MM.1S (cell line): ENCODE measurements around the gene CABP4.

Experiments used
- DNase-seq: peaks from one replicate; pipeline ENCODE4 v3.0.0-alpha.2; 2015
- H2AFZ ChIP-seq: fragments of 300-600 bp; sonication (generic); 2 replicates; pipeline ENCODE4 v1.6.0; 2016; ENCODE audit warnings: antibody characterized with exemption, low read length
- H3F3A ChIP-seq: fragments of 300-600 bp; sonication (generic); 2 replicates; pipeline ENCODE4 v1.6.1; 2016; ENCODE audit warnings: mild to moderate bottlenecking, antibody characterized with exemption, low read length, moderate library complexity, mixed read lengths; ENCODE audit not compliant: insufficient read depth
- H3K27ac ChIP-seq: fragments of 300-600 bp; sonication (generic); 2 replicates; pipeline ENCODE4 v1.5.1; 2016; ENCODE audit warnings: mild to moderate bottlenecking, low read length
- H3K27me3 ChIP-seq: fragments of 300-600 bp; sonication (generic); replicated peaks from 2 replicates; pipeline ENCODE4 v1.6.0; 2016; ENCODE audit warnings: low read length; ENCODE audit not compliant: insufficient read depth
- H3K36me3 ChIP-seq: fragments of 300-600 bp; sonication (generic); replicated peaks from 2 replicates; pipeline ENCODE4 v1.6.1; 2016; ENCODE audit warnings: mild to moderate bottlenecking, low read length, mixed read lengths; ENCODE audit not compliant: insufficient read depth
- H3K4me1 ChIP-seq: fragments of 300-600 bp; sonication (generic); 2 replicates; pipeline ENCODE4 v1.6.1; 2016; ENCODE audit warnings: low read length, mixed read lengths
- H3K4me2 ChIP-seq: fragments of 300-600 bp; sonication (generic); 2 replicates; pipeline ENCODE4 v1.6.0; 2016; ENCODE audit warnings: low read depth, low read length
- H3K4me3 ChIP-seq: fragments of 300-600 bp; sonication (generic); 2 replicates; pipeline ENCODE4 v1.5.1; 2016; ENCODE audit warnings: low read length, mixed read lengths
- H3K79me2 ChIP-seq: fragments of 300-600 bp; sonication (generic); 2 replicates; pipeline ENCODE4 v1.6.1; 2016; ENCODE audit warnings: mixed run types, low read length, mixed read lengths
- H3K9ac ChIP-seq: fragments of 300-600 bp; sonication (generic); 2 replicates; pipeline ENCODE4 v1.6.1; 2016; ENCODE audit warnings: low read length, mixed read lengths
- H3K9me2 ChIP-seq: fragments of 300-600 bp; sonication (generic); replicated peaks from 2 replicates; pipeline ENCODE4 v1.6.1; 2016; ENCODE audit warnings: mild to moderate bottlenecking, low read length, mixed read lengths; ENCODE audit not compliant: insufficient read depth
- H3K9me3 ChIP-seq: fragments of 300-600 bp; sonication (generic); replicated peaks from 2 replicates; pipeline ENCODE4 v1.6.1; 2016; ENCODE audit warnings: mild to moderate bottlenecking, low read length, mixed read lengths; ENCODE audit not compliant: insufficient read depth
- H4K20me1 ChIP-seq: fragments of 300-600 bp; sonication (generic); 2 replicates; pipeline ENCODE4 v1.6.1; 2016; ENCODE audit warnings: mild to moderate bottlenecking, low read length, moderate library complexity, mixed read lengths; ENCODE audit not compliant: insufficient read depth
- EZH2 ChIP-seq: fragments of 300-600 bp; sonication (generic); optimal IDR thresholded peaks from 2 replicates; pipeline ENCODE3; 2017; ENCODE audit warnings: low read depth, mild to moderate bottlenecking, antibody characterized with exemption, low read length, mixed read lengths
- EZH2phosphoT487 ChIP-seq: fragments of 300-600 bp; sonication (generic); IDR thresholded peaks from 2 replicates; pipeline ENCODE4 v1.6.1; 2018; ENCODE audit warnings: antibody characterized with exemption, low read length
- TF ChIP-seq, protein P1 (sequence below): fragments of 300-600 bp; sonication (generic); IDR thresholded peaks from 2 replicates; pipeline ENCODE4 v1.5.1; 2016; ENCODE audit warnings: antibody characterized with exemption, low read length, mixed read lengths

Gene CABP4

DNA sequence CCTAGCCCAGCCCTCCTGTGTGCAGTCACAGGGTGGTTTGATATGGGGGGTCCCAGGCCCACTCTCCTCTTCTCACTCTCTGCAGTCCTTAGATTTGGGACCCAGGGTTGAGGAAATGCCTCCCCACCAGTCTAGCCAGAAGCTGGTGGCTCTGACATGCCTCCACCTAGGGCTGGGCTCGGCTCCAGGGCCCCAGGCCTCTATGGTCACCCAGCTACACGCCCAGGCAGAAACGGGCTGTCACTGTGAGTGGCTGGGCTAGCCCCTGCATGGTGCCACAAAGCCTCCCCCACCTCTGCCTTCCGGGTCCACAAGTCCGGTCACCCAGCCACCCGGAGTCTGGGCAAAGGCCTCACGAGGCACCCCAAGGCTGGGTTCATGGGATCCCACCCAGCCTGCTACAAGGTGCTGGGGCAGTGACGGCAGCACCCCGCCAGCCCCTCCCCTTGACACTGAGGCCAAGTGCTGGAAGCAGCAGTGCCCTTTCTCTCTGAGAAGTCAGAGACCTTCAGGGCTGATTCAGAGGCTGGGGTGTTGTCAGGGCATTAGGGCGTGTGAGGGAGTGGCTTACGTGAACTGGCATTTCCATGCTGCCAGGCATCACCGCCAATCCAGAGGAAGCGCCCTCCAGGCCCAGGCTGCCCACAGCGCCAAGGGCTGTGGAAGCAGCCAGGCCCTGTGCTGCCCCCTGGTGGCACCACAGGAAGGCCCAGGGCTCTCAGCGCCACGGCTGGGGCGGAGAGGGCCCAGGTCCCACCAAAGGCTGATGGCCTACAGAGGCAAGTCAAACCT is 50.6 kb downstream of the CABP4 start:
- no peaks in the 10 kb centered on the region for H3K9me3 ChIP-seq
- H2AFZ ChIP-seq, result no peak overlapping the region
- no peaks in the 10 kb centered on the region for H4K20me1 ChIP-seq
- H3K4me3 ChIP-seq, result no peak overlapping the region
- no peak overlapping the region for H3K9ac ChIP-seq
- H3K36me3 ChIP-seq, result no peaks in the 10 kb centered on the region
- H3K79me2 ChIP-seq, result peaks cover 13% of the 10 kb centered on the region
- peaks cover 54% of the 10 kb centered on the region for H3K27me3 ChIP-seq
- peaks cover 14% of the 10 kb centered on the region for H3F3A ChIP-seq
- no peak overlapping the region for H3K27ac ChIP-seq
- H3K4me1 ChIP-seq, result peaks cover 20% of the 10 kb centered on the region
- peak; percentile 77 for DNase-seq
- no peak for TF ChIP-seq EZH2phosphoT487
- TF ChIP-seq, protein P1, sequence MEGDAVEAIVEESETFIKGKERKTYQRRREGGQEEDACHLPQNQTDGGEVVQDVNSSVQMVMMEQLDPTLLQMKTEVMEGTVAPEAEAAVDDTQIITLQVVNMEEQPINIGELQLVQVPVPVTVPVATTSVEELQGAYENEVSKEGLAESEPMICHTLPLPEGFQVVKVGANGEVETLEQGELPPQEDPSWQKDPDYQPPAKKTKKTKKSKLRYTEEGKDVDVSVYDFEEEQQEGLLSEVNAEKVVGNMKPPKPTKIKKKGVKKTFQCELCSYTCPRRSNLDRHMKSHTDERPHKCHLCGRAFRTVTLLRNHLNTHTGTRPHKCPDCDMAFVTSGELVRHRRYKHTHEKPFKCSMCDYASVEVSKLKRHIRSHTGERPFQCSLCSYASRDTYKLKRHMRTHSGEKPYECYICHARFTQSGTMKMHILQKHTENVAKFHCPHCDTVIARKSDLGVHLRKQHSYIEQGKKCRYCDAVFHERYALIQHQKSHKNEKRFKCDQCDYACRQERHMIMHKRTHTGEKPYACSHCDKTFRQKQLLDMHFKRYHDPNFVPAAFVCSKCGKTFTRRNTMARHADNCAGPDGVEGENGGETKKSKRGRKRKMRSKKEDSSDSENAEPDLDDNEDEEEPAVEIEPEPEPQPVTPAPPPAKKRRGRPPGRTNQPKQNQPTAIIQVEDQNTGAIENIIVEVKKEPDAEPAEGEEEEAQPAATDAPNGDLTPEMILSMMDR, result peak; percentile 97
- no peaks in the 10 kb centered on the region for H3K9me2 ChIP-seq
- H3K4me2 ChIP-seq, result peak overlapping the region; percentile 97; the same call in 1 of the 2 replicates

- H3K4me1 ChIP-seq, result peaks cover 20% of the 10 kb centered on the region
- H3K9ac ChIP-seq, result peak overlapping the region; percentile 93; the same call in 1 of the 2 replicates
- H2AFZ ChIP-seq, result no peak overlapping the region
- H3K4me3 ChIP-seq, result peak overlapping the region; percentile 75
- H3K4me2 ChIP-seq, result peak overlapping the region; percentile 97
- no peaks in the 10 kb centered on the region for H4K20me1 ChIP-seq
- H3K36me3 ChIP-seq, result no peaks in the 10 kb centered on the region
- DNase-seq, result no peak
- no peak overlapping the region for H3K27ac ChIP-seq
- H3K9me3 ChIP-seq, result no peaks in the 10 kb centered on the region
- peaks cover 13% of the 10 kb centered on the region for H3K79me2 ChIP-seq
- no peaks in the 10 kb centered on the region for H3K9me2 ChIP-seq
- H3K27me3 ChIP-seq, result peaks cover 54% of the 10 kb centered on the region
- peaks cover 14% of the 10 kb centered on the region for H3F3A ChIP-seq
- no peak for TF ChIP-seq EZH2phosphoT487
- no peak for TF ChIP-seq EZH2
- TF ChIP-seq, protein P1, result no peak
These were observed 51.4 kb downstream of the CABP4 start for GRCh38 chr11:67506426-67507051.

DNA sequence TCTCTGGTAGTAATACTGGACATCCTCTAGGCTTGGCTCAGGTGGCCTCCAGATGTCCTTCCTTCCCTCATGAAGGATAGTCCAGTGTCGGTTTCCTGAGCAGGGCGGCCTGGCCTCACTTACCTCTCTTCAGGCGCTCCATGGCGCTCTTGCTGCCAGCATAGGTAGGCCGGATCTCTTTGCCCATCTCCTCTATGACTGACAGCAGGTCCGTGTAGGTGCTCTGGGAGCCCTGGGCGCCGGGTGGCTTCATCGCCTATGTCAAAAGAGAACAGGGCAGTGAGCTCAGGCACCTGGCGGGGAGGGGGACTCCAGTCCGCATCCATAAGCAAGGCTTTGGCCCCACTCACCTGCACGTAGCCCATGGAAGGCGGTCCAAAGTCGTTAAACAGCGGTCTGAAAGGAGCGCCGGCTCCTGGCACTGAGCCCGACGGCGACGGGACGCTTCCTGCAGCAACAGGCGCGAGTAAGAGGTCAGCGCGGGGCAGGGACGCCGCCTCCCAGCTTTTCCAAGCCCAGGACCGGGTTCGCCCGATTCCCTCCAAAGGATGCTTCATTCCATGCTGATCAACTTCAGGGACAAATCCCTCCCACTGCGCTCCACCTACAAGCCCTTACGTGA is 52.2 kb downstream of the CABP4 start:
- peak overlapping the region; percentile 27 for H2AFZ ChIP-seq
- H3K79me2 ChIP-seq, result peaks cover 13% of the 10 kb centered on the region
- H3K4me1 ChIP-seq, result peaks cover 20% of the 10 kb centered on the region
- peaks cover 53% of the 10 kb centered on the region for H3K27me3 ChIP-seq
- H3K9me3 ChIP-seq, result no peaks in the 10 kb centered on the region
- DNase-seq, result peak; percentile 28
- H3F3A ChIP-seq, result peaks cover 14% of the 10 kb centered on the region
- peak overlapping the region; percentile 90; the same call in 1 of the 2 replicates for H3K27ac ChIP-seq
- H3K9ac ChIP-seq, result peak overlapping the region; percentile 93
- H3K36me3 ChIP-seq, result no peaks in the 10 kb centered on the region
- peak overlapping the region; percentile 75 for H3K4me3 ChIP-seq
- H4K20me1 ChIP-seq, result no peaks in the 10 kb centered on the region
- TF ChIP-seq EZH2phosphoT487 (no peak), EZH2 (no peak)
- TF ChIP-seq, protein P1, result no peak
- H3K4me2 ChIP-seq, result peak overlapping the region; percentile 97
- H3K9me2 ChIP-seq, result no peaks in the 10 kb centered on the region
